BE2C (cell line): Measurements from ENCODE around the gene CRYGA.

Experiments used
- DNase-seq: peaks from one replicate; pipeline ENCODE4 v3.0.0-alpha.2; 2020
- H3K27me3 ChIP-seq: fragments of 250-450 bp; sonication (Bioruptor Pico); 2 replicates; pipeline ENCODE4 v1.5.1; 2020; ENCODE audit warnings: mild to moderate bottlenecking
- H3K36me3 ChIP-seq: fragments of 250-450 bp; sonication (Bioruptor Pico); 2 replicates; pipeline ENCODE4 v1.5.1; 2020; ENCODE audit warnings: mild to moderate bottlenecking
- H3K4me1 ChIP-seq: fragments of 250-450 bp; sonication (Bioruptor Pico); 2 replicates; pipeline ENCODE4 v1.5.1; 2020
- H3K4me3 ChIP-seq: 2 replicates; pipeline ENCODE4 v1.5.1; 2011; ENCODE audit warnings: low read depth, low read length
- H3K9me3 ChIP-seq: fragments of 250-450 bp; sonication (Bioruptor Pico); 2 replicates; pipeline ENCODE4 v1.5.1; 2020
- TF ChIP-seq, protein P1 (sequence below): IDR thresholded peaks from 2 replicates; pipeline ENCODE4 v1.5.1; 2012; ENCODE audit warnings: mild to moderate bottlenecking, low read depth, low read length

Gene CRYGA

DNA sequence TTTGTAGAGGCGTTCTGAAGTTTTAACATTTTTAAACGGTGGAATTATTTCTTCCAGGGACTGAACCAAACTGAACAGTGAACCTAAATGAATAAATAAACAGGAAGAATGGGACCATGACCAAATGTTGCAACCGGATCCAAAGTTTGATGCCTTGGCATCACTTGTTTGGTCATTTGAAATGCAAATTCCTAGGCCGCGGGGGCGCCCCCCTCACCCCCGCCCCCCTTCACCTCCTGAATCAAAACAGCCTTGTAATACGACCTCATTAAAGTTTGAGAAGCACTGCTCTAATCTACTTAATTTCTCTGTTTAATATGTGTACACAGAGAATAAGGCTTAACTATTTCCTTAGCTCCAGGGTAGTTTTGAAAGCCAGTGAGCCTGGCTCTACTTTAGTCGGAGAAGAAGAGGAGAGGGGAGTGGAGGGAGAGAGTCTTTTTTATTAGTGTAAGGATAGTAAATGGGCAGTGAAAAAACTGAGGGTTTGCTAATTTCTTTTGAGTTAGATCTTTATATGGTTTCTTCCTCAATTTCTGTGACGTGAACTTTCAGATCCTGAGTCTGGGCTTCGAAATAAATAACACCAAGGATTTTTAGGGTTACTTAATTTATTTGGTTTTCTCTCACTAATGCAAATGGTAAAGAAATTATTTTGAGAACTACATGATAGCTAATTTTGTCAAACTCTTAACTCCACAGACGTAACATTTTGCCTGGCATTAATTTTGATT lies 20.8 kb upstream of the CRYGA start:
- H3K36me3 ChIP-seq: no peaks in the 10 kb centered on the region
- no peak for DNase-seq
- H3K9me3 ChIP-seq: no peaks in the 10 kb centered on the region
- TF ChIP-seq, protein P1, sequence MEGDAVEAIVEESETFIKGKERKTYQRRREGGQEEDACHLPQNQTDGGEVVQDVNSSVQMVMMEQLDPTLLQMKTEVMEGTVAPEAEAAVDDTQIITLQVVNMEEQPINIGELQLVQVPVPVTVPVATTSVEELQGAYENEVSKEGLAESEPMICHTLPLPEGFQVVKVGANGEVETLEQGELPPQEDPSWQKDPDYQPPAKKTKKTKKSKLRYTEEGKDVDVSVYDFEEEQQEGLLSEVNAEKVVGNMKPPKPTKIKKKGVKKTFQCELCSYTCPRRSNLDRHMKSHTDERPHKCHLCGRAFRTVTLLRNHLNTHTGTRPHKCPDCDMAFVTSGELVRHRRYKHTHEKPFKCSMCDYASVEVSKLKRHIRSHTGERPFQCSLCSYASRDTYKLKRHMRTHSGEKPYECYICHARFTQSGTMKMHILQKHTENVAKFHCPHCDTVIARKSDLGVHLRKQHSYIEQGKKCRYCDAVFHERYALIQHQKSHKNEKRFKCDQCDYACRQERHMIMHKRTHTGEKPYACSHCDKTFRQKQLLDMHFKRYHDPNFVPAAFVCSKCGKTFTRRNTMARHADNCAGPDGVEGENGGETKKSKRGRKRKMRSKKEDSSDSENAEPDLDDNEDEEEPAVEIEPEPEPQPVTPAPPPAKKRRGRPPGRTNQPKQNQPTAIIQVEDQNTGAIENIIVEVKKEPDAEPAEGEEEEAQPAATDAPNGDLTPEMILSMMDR: no peak
- no peak overlapping the region for H3K4me3 ChIP-seq
- H3K27me3 ChIP-seq: no peaks in the 10 kb centered on the region
- H3K4me1 ChIP-seq: no peaks in the 10 kb centered on the region

DNA sequence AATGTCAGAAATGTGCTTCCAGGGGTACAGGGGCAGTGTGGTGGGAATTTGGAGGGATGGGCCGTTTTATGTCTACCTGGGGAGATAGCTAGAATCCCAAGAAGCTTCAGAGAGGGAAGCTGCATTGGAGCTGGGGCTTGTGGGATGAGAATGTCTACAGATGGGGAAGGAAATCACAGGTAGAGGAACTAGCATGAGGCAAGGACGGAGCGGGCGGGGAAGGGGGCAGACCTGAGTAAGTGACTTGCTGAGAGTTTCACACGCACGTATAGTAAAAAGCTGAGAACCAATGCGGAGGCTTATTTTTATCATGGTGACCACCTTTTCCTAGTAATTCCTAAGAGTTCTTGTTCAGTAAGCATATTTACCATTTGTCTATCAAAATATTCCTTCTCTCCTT lies 20.1 kb upstream of the CRYGA start:
- H3K4me1 ChIP-seq: no peaks in the 10 kb centered on the region
- DNase-seq: no peak
- TF ChIP-seq, protein P1: no peak
- H3K27me3 ChIP-seq: no peaks in the 10 kb centered on the region
- H3K9me3 ChIP-seq: no peaks in the 10 kb centered on the region
- no peaks in the 10 kb centered on the region for H3K36me3 ChIP-seq
- no peak overlapping the region for H3K4me3 ChIP-seq

DNA sequence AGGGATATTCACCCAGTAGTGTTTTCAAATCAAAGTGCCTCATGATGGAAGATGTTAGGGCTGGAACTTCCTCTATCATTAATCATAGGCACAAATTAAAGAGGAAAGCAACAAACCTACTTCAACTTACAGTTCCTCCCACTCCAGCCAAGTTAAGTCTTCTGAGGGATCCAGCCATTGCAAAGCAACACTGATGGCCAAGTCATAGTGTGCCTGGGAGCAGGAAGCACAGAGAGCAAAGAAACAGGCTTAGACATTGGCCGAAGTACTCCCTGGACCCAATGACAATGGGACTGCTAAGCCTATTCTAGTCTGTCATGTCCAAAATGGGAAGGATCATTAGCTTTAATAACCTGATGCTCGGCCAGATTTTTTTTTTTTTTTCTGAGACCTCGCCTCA lies 19.4 kb upstream of the CRYGA start:
- TF ChIP-seq, protein P1: no peak
- no peaks in the 10 kb centered on the region for H3K9me3 ChIP-seq
- H3K4me1 ChIP-seq: no peaks in the 10 kb centered on the region
- no peak for DNase-seq
- no peaks in the 10 kb centered on the region for H3K27me3 ChIP-seq
- no peaks in the 10 kb centered on the region for H3K36me3 ChIP-seq
- H3K4me3 ChIP-seq: no peak overlapping the region

DNA sequence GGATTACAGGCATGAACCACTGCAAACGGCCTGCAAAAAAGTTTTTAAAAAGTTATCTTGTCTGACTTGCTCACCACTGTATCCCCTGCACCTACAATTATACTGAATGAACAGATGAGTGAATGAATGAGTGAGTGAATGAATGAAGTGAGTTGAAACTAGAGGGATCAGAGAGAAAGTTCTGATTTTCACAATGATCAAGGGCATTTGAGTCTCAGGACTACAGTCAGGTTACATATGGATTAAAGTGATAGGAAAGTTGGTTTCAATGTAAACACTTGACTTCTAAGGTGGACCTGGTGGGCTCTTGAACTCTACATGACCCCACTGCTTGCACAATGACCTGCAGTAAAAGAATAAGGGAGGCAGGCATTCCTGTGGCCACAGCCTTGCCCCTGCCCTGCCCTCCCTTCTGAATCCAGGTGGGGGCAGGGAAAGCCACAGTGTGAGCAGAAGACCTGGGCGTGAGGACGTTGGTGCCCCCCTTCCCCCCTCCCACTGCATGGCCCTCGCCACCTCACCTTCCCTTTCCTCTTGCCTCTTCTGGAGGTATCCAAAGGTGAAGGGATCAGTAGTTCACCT lies 15.7 kb upstream of the CRYGA start:
- Histone ChIP-seq H3K4me1 (no peaks in the 10 kb centered on the region; the same call in 1 of the 2 replicates), H3K9me3 (no peaks in the 10 kb centered on the region), H3K36me3 (no peaks in the 10 kb centered on the region), H3K4me3 (no peak overlapping the region), H3K27me3 (no peaks in the 10 kb centered on the region)
- TF ChIP-seq, protein P1: no peak
- DNase-seq: no peak

DNA sequence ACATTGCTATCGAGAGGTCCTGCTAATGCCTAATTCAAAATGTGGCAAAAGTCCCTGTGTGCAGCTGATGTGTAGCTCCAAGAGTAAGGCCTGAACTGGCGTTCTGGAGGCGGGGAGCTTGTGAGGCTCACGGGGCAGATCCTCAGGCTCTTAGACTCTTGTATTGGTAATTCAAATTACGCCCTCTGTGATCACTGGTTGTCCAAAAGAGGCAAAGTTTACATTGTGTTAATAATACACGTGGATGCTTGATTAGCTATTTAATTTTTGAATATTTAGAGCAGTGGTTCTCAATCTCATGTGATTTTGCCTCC lies 12.4 kb upstream of the CRYGA start:
- TF ChIP-seq, protein P1: no peak
- H3K4me1 ChIP-seq: no peaks in the 10 kb centered on the region; the same call in 1 of the 2 replicates
- H3K9me3 ChIP-seq: no peaks in the 10 kb centered on the region
- H3K27me3 ChIP-seq: no peaks in the 10 kb centered on the region
- H3K36me3 ChIP-seq: no peaks in the 10 kb centered on the region
- no peak overlapping the region for H3K4me3 ChIP-seq
- no peak for DNase-seq

DNA sequence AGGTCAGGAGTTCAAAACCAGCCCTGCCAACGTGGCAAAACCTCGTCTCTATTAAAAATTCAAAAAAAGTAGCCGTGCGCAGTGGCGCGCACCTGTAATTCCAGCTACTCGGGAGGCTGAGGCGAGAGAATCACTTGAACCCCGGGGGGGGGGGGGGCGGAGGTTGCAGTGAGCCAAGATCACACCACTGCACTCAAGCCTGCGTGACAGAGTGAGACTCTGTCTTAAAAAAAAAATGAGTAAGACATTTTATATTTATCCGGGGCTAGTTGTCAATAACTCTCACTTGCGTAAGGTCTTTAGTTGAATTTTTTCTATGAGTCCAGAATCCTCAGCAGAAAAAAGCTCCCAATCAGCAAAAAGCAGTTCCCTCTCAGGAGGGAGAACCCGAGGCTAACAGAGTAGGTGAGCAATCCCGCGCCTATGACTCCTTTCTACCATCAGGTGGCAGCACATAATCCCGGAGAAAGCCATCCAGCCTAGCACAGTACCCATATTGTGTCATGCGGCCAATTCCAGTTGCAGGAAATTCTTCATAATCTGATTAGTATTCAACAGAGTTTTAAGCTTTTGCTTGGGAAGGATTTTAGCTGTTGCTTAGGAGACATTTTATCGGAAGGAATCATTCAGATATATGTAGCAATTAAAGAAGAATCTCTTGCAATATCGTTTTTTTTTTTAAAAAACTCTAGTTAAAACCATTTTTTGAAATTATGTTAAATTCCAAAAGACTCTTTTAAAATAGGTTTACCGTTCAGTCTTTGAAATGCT lies 11.9 kb upstream of the CRYGA start:
- no peaks in the 10 kb centered on the region for H3K9me3 ChIP-seq
- DNase-seq: peak; percentile 79

More for the DNA sequence above, 11.9 kb upstream of the CRYGA start:
- Histone ChIP-seq H3K36me3 (no peaks in the 10 kb centered on the region), H3K4me3 (no peak overlapping the region), H3K4me1 (no peaks in the 10 kb centered on the region; the same call in 1 of the 2 replicates), H3K27me3 (no peaks in the 10 kb centered on the region)
- TF ChIP-seq, protein P1: peak; percentile 96
